Measurements from ENCODE around the gene LMBRD1. TPM values are rescaled to one million over a fixed set of nuclear protein-coding genes. Genes with fewer than 3 reads are reported as not detected.
A peak's percentile ranks its signal among the peaks of the same experiment; 100 is the strongest.
"Not testable (repeated sequence)": the region's sequence is repeated elsewhere in the genome, so short reads cannot be mapped to it uniquely, and the experiment has no call there.

The LMBRD1 gene
- total RNA-seq, 1 donor from 2014 or later: 39.1 TPM

GRCh38 chr6:69673298-69673697 lies 123.5 kb downstream of the LMBRD1 start:
- Mint-ChIP-seq H3K9me3 (ENCODE audit: low read depth) (no peaks in the 10 kb centered on the region), H3K4me3 (ENCODE audit: low read depth) (no peak overlapping the region), H3K27me3 (no peaks in the 10 kb centered on the region)

GRCh38 chr6:69668916-69669315 lies 127.9 kb downstream of the LMBRD1 start:
- H3K27me3 Mint-ChIP-seq: no peaks in the 10 kb centered on the region
- TF ChIP-seq, protein P1, sequence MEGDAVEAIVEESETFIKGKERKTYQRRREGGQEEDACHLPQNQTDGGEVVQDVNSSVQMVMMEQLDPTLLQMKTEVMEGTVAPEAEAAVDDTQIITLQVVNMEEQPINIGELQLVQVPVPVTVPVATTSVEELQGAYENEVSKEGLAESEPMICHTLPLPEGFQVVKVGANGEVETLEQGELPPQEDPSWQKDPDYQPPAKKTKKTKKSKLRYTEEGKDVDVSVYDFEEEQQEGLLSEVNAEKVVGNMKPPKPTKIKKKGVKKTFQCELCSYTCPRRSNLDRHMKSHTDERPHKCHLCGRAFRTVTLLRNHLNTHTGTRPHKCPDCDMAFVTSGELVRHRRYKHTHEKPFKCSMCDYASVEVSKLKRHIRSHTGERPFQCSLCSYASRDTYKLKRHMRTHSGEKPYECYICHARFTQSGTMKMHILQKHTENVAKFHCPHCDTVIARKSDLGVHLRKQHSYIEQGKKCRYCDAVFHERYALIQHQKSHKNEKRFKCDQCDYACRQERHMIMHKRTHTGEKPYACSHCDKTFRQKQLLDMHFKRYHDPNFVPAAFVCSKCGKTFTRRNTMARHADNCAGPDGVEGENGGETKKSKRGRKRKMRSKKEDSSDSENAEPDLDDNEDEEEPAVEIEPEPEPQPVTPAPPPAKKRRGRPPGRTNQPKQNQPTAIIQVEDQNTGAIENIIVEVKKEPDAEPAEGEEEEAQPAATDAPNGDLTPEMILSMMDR (IDR thresholded peaks at IDR 0.05; ENCODE audit: unreplicated experiment): no peak
- DNase-seq (ENCODE audit: low spot score, unreplicated experiment): no peak
- no peaks in the 10 kb centered on the region for H3K9me3 Mint-ChIP-seq (ENCODE audit: low read depth)
- no peak overlapping the region for H3K4me3 Mint-ChIP-seq (ENCODE audit: low read depth)
- H3K4me1 Mint-ChIP-seq (ENCODE audit: low read depth): peaks cover 7% of the 10 kb centered on the region
- H3K36me3 Mint-ChIP-seq (ENCODE audit: insufficient read depth): peaks cover 18% of the 10 kb centered on the region
- peak overlapping the region; percentile 76 for H3K27ac Mint-ChIP-seq

More at GRCh38 chr6:69673298-69673697, 123.5 kb downstream of the LMBRD1 start:
- H3K4me1 Mint-ChIP-seq (ENCODE audit: low read depth): peaks cover 7% of the 10 kb centered on the region
- TF ChIP-seq, protein P1 (IDR thresholded peaks at IDR 0.05; ENCODE audit: unreplicated experiment): no peak
- H3K27ac Mint-ChIP-seq: no peak overlapping the region
- DNase-seq (ENCODE audit: low spot score, unreplicated experiment): no peak
- H3K36me3 Mint-ChIP-seq (ENCODE audit: insufficient read depth): peaks cover 32% of the 10 kb centered on the region

GRCh38 chr6:69666779-69667178 lies 130.0 kb downstream of the LMBRD1 start:
- not testable (repeated sequence) for DNase-seq (ENCODE audit: low spot score, unreplicated experiment); H3K27ac Mint-ChIP-seq; H3K27me3 Mint-ChIP-seq; H3K36me3 Mint-ChIP-seq (ENCODE audit: insufficient read depth); H3K9me3 Mint-ChIP-seq (ENCODE audit: low read depth); H3K4me3 Mint-ChIP-seq (ENCODE audit: low read depth); H3K4me1 Mint-ChIP-seq (ENCODE audit: low read depth)

- no peak overlapping the region for H3K4me3 Mint-ChIP-seq (ENCODE audit: low read depth)
Measured at GRCh38 chr6:69665437-69665836, 131.4 kb downstream of the LMBRD1 start.

DNA sequence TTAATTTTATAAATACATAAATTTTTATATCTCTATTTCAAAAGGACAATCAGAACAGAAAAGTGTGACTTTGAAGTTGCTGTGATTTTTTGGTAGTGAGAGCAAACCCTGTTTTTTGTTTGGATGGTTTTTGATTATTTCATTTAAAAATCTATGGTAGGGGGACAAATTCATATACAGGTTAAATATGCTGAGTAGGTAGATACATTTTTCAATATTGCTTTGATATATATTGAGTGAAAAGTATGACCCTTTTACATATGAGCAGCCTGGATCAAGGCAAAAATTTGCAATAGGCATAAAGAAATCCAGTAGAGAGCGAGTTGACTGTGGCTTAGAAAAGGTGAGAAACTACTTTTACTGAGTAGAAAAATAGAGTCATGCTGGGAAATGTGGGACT lies 132.3 kb downstream of the LMBRD1 start:
- no peaks in the 10 kb centered on the region for H3K36me3 Mint-ChIP-seq (ENCODE audit: insufficient read depth)
- DNase-seq (ENCODE audit: low spot score, unreplicated experiment): no peak
- peaks cover 1% of the 10 kb centered on the region for H3K9me3 Mint-ChIP-seq (ENCODE audit: low read depth)
- no peak overlapping the region for H3K27ac Mint-ChIP-seq
- TF ChIP-seq, protein P1 (IDR thresholded peaks at IDR 0.05; ENCODE audit: unreplicated experiment): no peak
- H3K27me3 Mint-ChIP-seq: no peaks in the 10 kb centered on the region
- H3K4me3 Mint-ChIP-seq (ENCODE audit: low read depth): no peak overlapping the region
- no peaks in the 10 kb centered on the region for H3K4me1 Mint-ChIP-seq (ENCODE audit: low read depth)

More at GRCh38 chr6:69665437-69665836, 131.4 kb downstream of the LMBRD1 start:
- TF ChIP-seq, protein P1 (IDR thresholded peaks at IDR 0.05; ENCODE audit: unreplicated experiment): no peak
- Mint-ChIP-seq H3K9me3 (ENCODE audit: low read depth) (no peaks in the 10 kb centered on the region), H3K27ac (no peak overlapping the region), H3K36me3 (ENCODE audit: insufficient read depth) (peaks cover 3% of the 10 kb centered on the region), H3K27me3 (no peaks in the 10 kb centered on the region), H3K4me1 (ENCODE audit: low read depth) (no peaks in the 10 kb centered on the region)
- DNase-seq (ENCODE audit: low spot score, unreplicated experiment): no peak

- H3K36me3 Mint-ChIP-seq (ENCODE audit: insufficient read depth): peaks cover 3% of the 10 kb centered on the region
- H3K4me3 Mint-ChIP-seq (ENCODE audit: low read depth): no peak overlapping the region
- no peaks in the 10 kb centered on the region for H3K27me3 Mint-ChIP-seq
- no peak overlapping the region for H3K27ac Mint-ChIP-seq
- DNase-seq (ENCODE audit: low spot score, unreplicated experiment): no peak
- peaks cover 15% of the 10 kb centered on the region for H3K9me3 Mint-ChIP-seq (ENCODE audit: low read depth)
- H3K4me1 Mint-ChIP-seq (ENCODE audit: low read depth): no peaks in the 10 kb centered on the region
- TF ChIP-seq, protein P1 (IDR thresholded peaks at IDR 0.05; ENCODE audit: unreplicated experiment): no peak
Measured at GRCh38 chr6:69663215-69663614, 133.6 kb downstream of the LMBRD1 start.
